Right lobe of liver (tissue), 4 donors: Measurements from ENCODE around the gene LRFN2.

Experiments used
- POLR2A ChIP-seq: fragments of 450-650 bp; IDR thresholded peaks from one replicate; pipeline ENCODE4 v1.6.1; 2017; ENCODE audit warnings: antibody characterized with exemption, mild to moderate bottlenecking
- TF ChIP-seq, protein P1 (sequence below), 4 donors: fragments of 200-600 bp in 3 of 4; fragments of 450-650 bp in 1 of 4; IDR thresholded peaks; one replicate each; pipeline versions ENCODE4 v1.5.1 to v1.8.0; 2016 to 2022; ENCODE audit warnings: antibody characterized with exemption in 4 of 4, mild to moderate bottlenecking in 2 of 4
- donor health status: DM: no; HTN: no; CAD: no.
- donor health status: DM: no; HTN: no; CAD: no.
- donor health status: DM: no; HTN: yes; CAD: no.

GRCh38 chr6:40349123-40349900 lies 237.9 kb downstream of the LRFN2 start:
- TF ChIP-seq POLR2A: no peak
- TF ChIP-seq, protein P1, sequence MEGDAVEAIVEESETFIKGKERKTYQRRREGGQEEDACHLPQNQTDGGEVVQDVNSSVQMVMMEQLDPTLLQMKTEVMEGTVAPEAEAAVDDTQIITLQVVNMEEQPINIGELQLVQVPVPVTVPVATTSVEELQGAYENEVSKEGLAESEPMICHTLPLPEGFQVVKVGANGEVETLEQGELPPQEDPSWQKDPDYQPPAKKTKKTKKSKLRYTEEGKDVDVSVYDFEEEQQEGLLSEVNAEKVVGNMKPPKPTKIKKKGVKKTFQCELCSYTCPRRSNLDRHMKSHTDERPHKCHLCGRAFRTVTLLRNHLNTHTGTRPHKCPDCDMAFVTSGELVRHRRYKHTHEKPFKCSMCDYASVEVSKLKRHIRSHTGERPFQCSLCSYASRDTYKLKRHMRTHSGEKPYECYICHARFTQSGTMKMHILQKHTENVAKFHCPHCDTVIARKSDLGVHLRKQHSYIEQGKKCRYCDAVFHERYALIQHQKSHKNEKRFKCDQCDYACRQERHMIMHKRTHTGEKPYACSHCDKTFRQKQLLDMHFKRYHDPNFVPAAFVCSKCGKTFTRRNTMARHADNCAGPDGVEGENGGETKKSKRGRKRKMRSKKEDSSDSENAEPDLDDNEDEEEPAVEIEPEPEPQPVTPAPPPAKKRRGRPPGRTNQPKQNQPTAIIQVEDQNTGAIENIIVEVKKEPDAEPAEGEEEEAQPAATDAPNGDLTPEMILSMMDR (IDR thresholded peaks at IDR 0.05): no peak
